HepG2 (cell line): ENCODE measurements around the gene SOHLH2.

ENCODE experiments used
- YEATS4 ChIP-seq: sonication (generic); formaldehyde crosslinking; IDR thresholded peaks from 2 replicates; pipeline ENCODE4 v1.4.0; 2020; ENCODE audit warnings: missing genetic modification reagents, borderline replicate concordance
- TF ChIP-seq, protein P1 (sequence below): sonication (generic); formaldehyde crosslinking; IDR thresholded peaks from 2 replicates; pipeline ENCODE4 v1.5.0; 2020; ENCODE audit warnings: mild to moderate bottlenecking, missing genetic modification reagents, moderate library complexity
- TF ChIP-seq, protein P2 (sequence below): sonication (generic); formaldehyde crosslinking; IDR thresholded peaks from 2 replicates; pipeline ENCODE4 v1.4.0; 2020; ENCODE audit warnings: missing genetic modification reagents, borderline replicate concordance

DNA sequence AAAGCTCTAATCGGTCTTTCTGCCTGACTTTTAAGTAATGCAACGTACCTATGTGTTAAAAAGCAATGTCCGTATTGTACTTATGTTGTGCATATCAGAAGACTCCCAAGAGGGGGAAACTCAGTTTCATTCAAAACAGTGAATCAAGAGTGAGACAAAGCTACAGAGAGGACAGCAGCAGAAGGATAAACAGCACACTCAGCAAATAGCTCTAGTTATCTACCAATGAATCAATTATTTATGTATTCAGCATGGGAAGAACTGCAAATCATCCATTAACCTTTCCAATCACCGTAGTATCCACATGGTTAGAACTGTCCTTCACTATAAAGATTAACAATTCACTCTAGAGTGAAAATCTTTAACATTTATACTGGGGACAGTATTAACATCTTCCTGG lies 36.7 kb upstream of the SOHLH2 start:
- no peak for TF ChIP-seq YEATS4 (CRISPR knock-in tag)
- TF ChIP-seq, protein P1, sequence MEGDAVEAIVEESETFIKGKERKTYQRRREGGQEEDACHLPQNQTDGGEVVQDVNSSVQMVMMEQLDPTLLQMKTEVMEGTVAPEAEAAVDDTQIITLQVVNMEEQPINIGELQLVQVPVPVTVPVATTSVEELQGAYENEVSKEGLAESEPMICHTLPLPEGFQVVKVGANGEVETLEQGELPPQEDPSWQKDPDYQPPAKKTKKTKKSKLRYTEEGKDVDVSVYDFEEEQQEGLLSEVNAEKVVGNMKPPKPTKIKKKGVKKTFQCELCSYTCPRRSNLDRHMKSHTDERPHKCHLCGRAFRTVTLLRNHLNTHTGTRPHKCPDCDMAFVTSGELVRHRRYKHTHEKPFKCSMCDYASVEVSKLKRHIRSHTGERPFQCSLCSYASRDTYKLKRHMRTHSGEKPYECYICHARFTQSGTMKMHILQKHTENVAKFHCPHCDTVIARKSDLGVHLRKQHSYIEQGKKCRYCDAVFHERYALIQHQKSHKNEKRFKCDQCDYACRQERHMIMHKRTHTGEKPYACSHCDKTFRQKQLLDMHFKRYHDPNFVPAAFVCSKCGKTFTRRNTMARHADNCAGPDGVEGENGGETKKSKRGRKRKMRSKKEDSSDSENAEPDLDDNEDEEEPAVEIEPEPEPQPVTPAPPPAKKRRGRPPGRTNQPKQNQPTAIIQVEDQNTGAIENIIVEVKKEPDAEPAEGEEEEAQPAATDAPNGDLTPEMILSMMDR = no peak
- TF ChIP-seq, protein P2, sequence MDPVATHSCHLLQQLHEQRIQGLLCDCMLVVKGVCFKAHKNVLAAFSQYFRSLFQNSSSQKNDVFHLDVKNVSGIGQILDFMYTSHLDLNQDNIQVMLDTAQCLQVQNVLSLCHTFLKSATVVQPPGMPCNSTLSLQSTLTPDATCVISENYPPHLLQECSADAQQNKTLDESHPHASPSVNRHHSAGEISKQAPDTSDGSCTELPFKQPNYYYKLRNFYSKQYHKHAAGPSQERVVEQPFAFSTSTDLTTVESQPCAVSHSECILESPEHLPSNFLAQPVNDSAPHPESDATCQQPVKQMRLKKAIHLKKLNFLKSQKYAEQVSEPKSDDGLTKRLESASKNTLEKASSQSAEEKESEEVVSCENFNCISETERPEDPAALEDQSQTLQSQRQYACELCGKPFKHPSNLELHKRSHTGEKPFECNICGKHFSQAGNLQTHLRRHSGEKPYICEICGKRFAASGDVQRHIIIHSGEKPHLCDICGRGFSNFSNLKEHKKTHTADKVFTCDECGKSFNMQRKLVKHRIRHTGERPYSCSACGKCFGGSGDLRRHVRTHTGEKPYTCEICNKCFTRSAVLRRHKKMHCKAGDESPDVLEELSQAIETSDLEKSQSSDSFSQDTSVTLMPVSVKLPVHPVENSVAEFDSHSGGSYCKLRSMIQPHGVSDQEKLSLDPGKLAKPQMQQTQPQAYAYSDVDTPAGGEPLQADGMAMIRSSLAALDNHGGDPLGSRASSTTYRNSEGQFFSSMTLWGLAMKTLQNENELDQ (CRISPR knock-in tag) = no peak
